Epithelial cell of proximal tubule (primary cell): ENCODE measurements around the gene PPIF. TPM values are rescaled to one million over a fixed set of nuclear protein-coding genes. Genes with fewer than 3 reads are reported as not detected.

Source experiments
- DNase-seq: peaks from one replicate; pipeline ENCODE4 v3.0.0-alpha.2; 2011; ENCODE audit warnings: low read depth
- H3K4me3 ChIP-seq: 2 replicates; pipeline ENCODE4 v1.5.1; 2011; ENCODE audit warnings: low read depth, mild to moderate bottlenecking, low read length
- total RNA-seq: library from RNA; depleted of rRNA; stranded (reverse); fragments of >200 nt; gene quantifications from 2 replicates; pipeline ENCODE4 v1.2.3, GENCODE V29; 2015
- TF ChIP-seq, protein P1 (sequence below): conservative IDR thresholded peaks from 2 replicates; pipeline ENCODE4 v1.5.1; 2012; ENCODE audit warnings: low read depth, mild to moderate bottlenecking, low read length

Gene PPIF
- total RNA-seq, 1 donor from 2014 or later: 62.0 TPM

DNA sequence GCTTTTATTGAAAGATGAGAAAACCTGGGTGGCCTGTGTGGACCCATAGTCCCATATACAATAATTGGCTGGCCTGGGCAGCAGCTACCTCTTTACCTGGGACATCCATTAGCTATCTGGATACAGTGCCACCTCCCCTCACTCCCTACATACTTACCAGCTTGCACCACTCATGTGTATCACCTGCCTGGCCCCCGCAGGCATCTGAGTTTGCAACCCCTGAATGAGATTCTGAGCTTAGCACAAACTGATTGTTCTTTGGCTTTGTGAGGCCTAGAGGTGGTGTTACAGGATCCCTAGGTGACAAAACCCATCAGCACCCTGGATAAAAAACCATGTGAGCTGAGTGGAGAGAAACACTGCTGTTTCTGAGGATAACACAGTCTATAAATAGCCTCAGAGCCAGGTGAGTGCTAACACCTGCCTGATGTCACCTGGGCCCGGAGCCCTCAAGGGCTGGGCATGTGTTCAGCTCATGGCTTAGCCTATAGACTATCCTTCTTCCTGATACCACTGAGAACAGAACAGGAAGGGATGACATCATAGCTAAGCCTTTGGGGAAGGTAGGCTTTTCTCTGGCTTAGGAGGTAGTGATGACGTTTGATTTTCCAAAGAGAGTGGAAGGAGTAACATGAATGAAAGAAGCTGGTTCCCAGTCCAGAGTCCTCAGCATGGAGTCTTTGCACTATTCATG is 2.6 kb upstream of the PPIF start:
- no peak for DNase-seq
- TF ChIP-seq, protein P1, sequence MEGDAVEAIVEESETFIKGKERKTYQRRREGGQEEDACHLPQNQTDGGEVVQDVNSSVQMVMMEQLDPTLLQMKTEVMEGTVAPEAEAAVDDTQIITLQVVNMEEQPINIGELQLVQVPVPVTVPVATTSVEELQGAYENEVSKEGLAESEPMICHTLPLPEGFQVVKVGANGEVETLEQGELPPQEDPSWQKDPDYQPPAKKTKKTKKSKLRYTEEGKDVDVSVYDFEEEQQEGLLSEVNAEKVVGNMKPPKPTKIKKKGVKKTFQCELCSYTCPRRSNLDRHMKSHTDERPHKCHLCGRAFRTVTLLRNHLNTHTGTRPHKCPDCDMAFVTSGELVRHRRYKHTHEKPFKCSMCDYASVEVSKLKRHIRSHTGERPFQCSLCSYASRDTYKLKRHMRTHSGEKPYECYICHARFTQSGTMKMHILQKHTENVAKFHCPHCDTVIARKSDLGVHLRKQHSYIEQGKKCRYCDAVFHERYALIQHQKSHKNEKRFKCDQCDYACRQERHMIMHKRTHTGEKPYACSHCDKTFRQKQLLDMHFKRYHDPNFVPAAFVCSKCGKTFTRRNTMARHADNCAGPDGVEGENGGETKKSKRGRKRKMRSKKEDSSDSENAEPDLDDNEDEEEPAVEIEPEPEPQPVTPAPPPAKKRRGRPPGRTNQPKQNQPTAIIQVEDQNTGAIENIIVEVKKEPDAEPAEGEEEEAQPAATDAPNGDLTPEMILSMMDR: no peak
- H3K4me3 ChIP-seq: no peak overlapping the region

DNA sequence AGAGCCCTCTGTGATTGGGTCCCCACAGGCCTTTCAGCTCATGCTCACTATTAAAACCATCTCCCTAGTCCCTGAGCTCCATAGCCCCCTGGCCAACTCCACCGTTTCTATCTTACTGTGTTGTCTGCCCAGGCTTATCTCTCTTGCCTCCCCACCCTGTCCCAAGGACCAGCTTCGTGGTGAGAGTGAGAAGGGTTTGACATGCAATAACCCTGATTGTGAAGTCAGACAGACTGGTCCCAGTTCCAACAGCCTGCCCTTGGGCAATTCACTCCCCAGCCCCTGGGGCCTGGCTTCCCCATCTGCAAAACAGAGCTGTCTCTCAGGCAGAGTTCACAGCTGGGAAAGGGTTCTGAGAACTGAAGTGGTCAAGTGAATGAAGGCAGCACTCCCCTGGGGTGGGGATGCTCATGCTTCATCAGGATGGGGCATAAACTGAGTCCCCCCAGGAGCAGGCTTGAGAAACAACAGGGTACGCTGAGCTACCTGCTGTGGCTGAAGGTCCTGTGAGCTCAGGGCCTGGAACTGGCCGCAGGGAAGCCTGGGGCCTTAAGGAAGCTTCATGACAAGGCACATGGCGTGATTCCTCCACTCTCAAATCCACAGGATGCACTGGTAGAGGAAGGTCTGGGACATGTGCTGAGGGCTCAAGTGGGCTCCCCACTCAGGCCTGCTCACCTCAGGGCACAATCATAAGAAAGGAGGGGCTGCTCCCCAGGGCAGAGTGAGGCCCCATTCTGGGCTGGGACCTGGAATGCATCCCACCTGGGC is 1.8 kb upstream of the PPIF start:
- DNase-seq: no peak
- TF ChIP-seq, protein P1: no peak
- no peak overlapping the region for H3K4me3 ChIP-seq

DNA sequence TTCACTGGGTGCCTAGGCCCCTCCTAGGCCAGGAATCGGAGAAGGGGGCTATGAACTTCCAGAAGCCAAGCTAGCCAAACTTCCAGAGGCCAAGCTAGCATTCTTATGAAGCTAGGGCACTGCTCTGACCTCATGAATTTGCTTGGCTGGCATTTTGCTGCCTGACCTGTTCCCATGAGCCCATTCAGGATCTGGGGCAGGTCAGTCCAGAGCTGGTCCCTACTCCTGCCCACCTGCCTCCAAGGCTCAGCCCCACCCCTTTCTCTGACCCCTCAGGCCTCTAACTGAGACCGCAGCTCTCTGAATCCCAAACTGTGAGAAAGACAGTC is 1.3 kb upstream of the PPIF start:
- TF ChIP-seq, protein P1: no peak
- no peak overlapping the region for H3K4me3 ChIP-seq
- DNase-seq: no peak

DNA sequence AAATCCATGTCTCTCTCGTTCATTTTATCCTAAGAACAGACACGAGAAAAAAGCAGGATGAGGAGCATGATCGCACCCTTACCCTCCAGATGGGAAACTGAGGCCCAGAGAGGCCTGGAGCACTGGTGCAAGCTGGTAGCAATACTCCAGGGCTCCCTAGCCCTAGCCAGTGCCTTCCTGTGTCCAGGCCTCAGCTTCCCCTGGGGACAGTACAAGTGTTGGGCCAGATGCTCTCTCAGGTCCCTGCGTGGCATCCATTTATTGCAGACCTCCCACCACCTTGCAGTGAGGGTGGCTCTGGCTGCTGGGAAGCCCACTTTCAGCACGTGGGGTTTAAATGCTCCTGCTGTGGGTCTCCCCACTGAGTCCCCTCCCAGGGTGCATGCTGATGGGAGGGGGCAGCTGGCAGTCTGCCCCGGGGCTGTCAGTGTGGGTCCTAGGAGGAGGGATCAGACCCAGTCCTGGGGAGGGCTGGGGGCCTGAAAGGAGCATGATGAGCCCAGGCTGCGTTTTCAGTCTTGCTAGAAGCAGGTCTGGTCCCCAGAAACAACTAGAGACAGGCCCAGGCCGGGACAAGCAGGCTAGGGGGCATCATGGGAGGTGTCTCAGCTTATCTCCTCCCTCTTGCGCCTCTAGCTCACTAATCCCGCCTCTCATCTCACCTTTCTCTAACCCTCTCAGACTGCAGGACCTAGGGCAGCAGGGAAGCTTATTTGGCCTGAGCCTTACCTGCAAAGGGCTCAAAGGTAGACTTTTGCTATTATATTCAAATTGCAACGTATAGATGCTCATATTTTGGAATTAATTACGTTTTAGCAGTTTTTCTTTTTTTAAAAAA is 662 bp upstream of the PPIF start:
- H3K4me3 ChIP-seq: peak overlapping the region; percentile 14
- DNase-seq: no peak
- TF ChIP-seq, protein P1: no peak

DNA sequence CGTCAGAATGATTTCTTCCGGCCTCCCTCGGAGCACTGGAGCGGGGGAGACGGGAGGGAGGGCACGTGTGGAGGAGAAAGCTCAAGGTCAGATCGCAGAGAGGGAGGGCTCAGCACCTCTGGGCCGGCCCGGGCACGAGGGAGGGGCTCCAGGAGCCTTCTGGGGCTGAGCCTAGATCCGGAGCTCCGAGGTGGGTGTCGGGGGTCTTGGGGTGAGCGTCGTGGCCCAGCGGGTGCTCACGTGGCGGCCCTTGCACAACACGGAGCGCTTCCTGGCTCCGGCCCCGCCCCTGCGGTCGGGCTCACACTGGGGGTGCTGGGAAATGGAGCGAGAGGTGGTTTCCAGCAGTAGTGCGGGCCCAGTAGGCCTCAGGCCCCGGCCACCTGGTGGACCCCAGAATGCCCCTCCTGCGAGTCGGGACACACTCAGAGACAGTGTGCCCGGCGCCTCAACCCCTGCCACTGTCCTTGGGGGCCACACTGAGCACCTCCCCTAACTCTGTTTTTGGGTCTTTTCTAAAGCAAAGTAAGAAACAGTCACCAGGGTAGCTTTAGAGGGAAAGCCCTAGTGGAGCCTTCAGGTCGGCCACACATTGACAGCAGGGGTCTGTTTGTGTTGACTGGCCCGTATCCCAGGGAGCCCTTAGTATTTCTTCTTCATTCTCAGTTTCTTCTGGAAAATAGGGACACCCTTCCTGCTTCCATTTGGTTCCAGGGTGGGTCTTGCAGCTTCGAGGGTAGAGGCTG is 798 bp downstream of the PPIF start:
- TF ChIP-seq, protein P1: peak; percentile 14
- DNase-seq: no peak
- H3K4me3 ChIP-seq: peak overlapping the region; percentile 71

DNA sequence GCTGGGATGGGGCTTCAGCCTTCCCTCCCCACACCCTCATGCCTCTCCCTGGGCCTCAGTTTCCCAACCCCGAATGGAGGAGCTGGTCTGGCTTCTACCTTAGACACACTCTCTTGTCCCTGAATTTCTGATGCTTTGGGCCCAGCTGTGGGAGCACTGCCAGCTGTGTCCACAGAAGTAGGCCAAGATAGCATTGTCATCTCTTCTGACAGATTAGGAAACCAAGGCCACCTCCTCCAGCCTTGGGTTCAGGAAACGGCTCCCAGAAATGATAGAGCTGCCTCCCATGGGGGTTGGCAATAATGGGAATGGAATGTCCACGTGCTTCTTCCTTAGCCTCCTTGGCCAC is 1.3 kb downstream of the PPIF start:
- TF ChIP-seq, protein P1: no peak
- DNase-seq: no peak
- H3K4me3 ChIP-seq: peak overlapping the region; percentile 71
